GM12878 (cell line): ENCODE measurements around the gene TCF4. TPM values are rescaled to one million over a fixed set of nuclear protein-coding genes. Genes with fewer than 3 reads are reported as not detected.

Source experiments
- CBX3 ChIP-seq: fragments of 200-600 bp; sonication (generic); IDR thresholded peaks from 2 replicates; pipeline ENCODE4 v1.6.1; 2016; ENCODE audit warnings: low read depth, borderline replicate concordance
- CHD4 ChIP-seq: fragments of 200-600 bp; sonication (generic); IDR thresholded peaks from 2 replicates; pipeline ENCODE4 v1.6.1; 2016; ENCODE audit warnings: mild to moderate bottlenecking
- CUX1 ChIP-seq: IDR thresholded peaks from 2 replicates; pipeline ENCODE4 v1.6.1; 2012; ENCODE audit warnings: improper control_type of control experiment, low read depth, low read length; ENCODE audit not compliant: insufficient replicate concordance
- HDGF ChIP-seq: fragments of 450-650 bp; IDR thresholded peaks from 2 replicates; pipeline ENCODE4 v1.6.1; 2016; ENCODE audit warnings: antibody characterized with exemption
- IKZF2 ChIP-seq, 2 experiments: fragments of 450-650 bp; IDR thresholded peaks; 2 replicates each; pipeline ENCODE4 v1.6.1; 2017; ENCODE audit warnings: mild to moderate bottlenecking in 2 of 2, moderate library complexity in 2 of 2
- IRF4 ChIP-seq: IDR thresholded peaks from 2 replicates; pipeline ENCODE4 v1.6.1; 2011; ENCODE audit warnings: low read depth, low read length
- NBN ChIP-seq: fragments of 450-650 bp; IDR thresholded peaks from 2 replicates; pipeline ENCODE4 v1.6.1; 2016
- NFXL1 ChIP-seq: fragments of 450-650 bp; IDR thresholded peaks from 2 replicates; pipeline ENCODE4 v1.6.1; 2017; ENCODE audit warnings: antibody characterized with exemption, mild to moderate bottlenecking, borderline replicate concordance
- POLR2AphosphoS2 ChIP-seq: IDR thresholded peaks from 2 replicates; pipeline ENCODE4 v1.6.1; 2011; ENCODE audit warnings: low read depth, mild to moderate bottlenecking, low read length, improper control_type of control experiment, moderate library complexity
- RBBP5 ChIP-seq: fragments of 200-600 bp; sonication (generic); conservative IDR thresholded peaks from 2 replicates; pipeline ENCODE4 v1.6.1; 2016
- SP1 ChIP-seq: IDR thresholded peaks from one replicate; pipeline ENCODE4 v1.6.1; 2011; ENCODE audit warnings: low read depth, low read length
- SPI1 ChIP-seq: IDR thresholded peaks from 2 replicates; pipeline ENCODE4 v1.6.1; 2011; ENCODE audit warnings: low read depth, mild to moderate bottlenecking, low read length, moderate library complexity, borderline replicate concordance; ENCODE audit not compliant: insufficient read depth
- TCF12 ChIP-seq: IDR thresholded peaks from 2 replicates; pipeline ENCODE4 v1.6.1; 2011; ENCODE audit warnings: low read depth, mild to moderate bottlenecking, low read length
- ZNF687 ChIP-seq: fragments of 450-650 bp; IDR thresholded peaks from 2 replicates; pipeline ENCODE4 v1.6.1; 2017; ENCODE audit warnings: mild to moderate bottlenecking, moderate library complexity
- ZSCAN29 ChIP-seq: fragments of 450-650 bp; IDR thresholded peaks from 2 replicates; pipeline ENCODE4 v1.6.1; 2017; ENCODE audit warnings: mild to moderate bottlenecking, moderate library complexity
- polyA plus RNA-seq, 11 experiments: library from polyadenylated mRNA; depleted of rRNA in 4 of 11; unstranded in 6 of 11; stranded (reverse) in 5 of 11; fragments of >200 nt; fragmentation: Nextera tagmentation in 4 of 11; fragmentation: Illumina TruSeq in 1 of 11; extraction: Ambion mirVana in 4 of 11; extraction: Trizol in 1 of 11; gene quantifications; 1 replicate in 1 of 11; 2 replicates in 10 of 11; pipeline versions ENCODE4 v1.2.1 to v1.2.3, GENCODE V29; 2011 to 2016; ENCODE audit warnings: inconsistent platforms in 2 of 11, missing spikeins in 2 of 11, low read depth in 1 of 11
- total RNA-seq, 4 experiments: library from RNA; depleted of rRNA in 3 of 4; stranded (reverse); fragments of >200 nt in 3 of 4; fragmentation: Illumina TruSeq in 1 of 4; extraction: Trizol in 1 of 4; gene quantifications; 2 replicates each; pipeline versions ENCODE4 v1.2.1 to v1.2.3, GENCODE V29; 2013 to 2021
- TF ChIP-seq, protein P1 (sequence below): fragments of 150-350 bp; IDR thresholded peaks from 2 replicates; pipeline ENCODE4 v1.6.1; 2014; ENCODE audit warnings: mild to moderate bottlenecking, low read depth, low read length
- TF ChIP-seq, protein P2 (sequence below): fragments of 450-650 bp; IDR thresholded peaks from 2 replicates; pipeline ENCODE4 v1.6.1; 2017; ENCODE audit warnings: mild to moderate bottlenecking, low read depth, inconsistent platforms; ENCODE audit not compliant: poor library complexity, severe bottlenecking

TCF4 gene
- total and polyA plus RNA-seq, 10 of the 15 experiments (the other 5 are each of a cell fraction or from before 2014, with no cell fraction given), result 15.2 to 94.0 (median 31.5) TPM

DNA sequence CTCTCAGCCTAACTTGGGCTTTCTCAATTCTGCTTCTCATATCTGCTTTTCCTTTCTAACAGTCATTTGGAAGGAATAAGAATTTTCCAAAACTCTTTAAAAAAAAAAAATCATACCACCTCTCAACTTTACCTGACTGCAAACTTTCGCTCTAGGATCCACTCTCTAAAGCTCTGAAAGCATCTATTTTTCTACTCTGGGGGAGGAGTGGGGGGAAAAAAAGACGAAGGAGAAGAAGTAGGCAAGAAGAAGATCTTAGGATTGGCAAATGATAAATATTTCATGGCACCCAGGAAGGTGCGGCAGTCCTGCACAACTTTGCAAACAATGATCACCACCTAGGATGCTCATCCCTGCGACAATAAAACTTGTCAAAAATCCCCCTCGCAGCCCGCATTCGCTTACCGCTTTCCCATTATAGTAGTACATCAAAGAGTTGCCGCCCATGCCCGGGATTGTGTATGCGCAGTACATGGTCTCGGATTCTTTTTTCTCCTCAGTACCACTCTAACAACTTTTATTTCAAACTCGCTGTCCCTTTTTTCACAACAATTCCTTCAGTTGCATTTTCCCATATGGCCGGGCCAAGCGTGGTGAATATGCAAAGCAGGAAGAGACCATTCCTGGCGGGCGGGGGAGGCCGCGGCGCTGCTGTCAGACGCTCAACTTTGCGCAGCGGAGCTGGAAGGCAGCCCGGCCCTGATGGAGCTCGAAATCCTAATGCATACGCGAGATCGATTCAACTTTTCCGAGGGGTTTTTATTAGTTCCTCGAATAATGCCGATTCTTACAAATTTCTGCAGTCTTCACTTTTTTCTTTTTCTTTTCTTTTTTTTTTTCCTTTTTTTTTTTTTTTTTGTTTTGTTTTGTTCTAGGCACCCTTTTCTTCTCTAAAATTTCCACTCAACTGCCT lies 266.5 kb downstream of the TCF4 start (continued):
- TF ChIP-seq, protein P1, sequence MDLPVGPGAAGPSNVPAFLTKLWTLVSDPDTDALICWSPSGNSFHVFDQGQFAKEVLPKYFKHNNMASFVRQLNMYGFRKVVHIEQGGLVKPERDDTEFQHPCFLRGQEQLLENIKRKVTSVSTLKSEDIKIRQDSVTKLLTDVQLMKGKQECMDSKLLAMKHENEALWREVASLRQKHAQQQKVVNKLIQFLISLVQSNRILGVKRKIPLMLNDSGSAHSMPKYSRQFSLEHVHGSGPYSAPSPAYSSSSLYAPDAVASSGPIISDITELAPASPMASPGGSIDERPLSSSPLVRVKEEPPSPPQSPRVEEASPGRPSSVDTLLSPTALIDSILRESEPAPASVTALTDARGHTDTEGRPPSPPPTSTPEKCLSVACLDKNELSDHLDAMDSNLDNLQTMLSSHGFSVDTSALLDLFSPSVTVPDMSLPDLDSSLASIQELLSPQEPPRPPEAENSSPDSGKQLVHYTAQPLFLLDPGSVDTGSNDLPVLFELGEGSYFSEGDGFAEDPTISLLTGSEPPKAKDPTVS, result no peak
- TF ChIP-seq CUX1 (no peak), ZSCAN29 (no peak), POLR2AphosphoS2 (no peak; the same call in 1 of the 2 replicates), CBX3 (no peak), SPI1 (no peak), SP1 (peak; percentile 11), NFXL1 (no peak), HDGF (no peak), ZNF687 (0 out of 2 replicates have a peak, but pooled peaks have one; percentile 20), IKZF2 (IDR thresholded peaks at IDR 0.05) (peak; percentile 83 to 89), CHD4 (no peak), IRF4 (no peak), NBN (peak; percentile 90), RBBP5 (0 out of 2 replicates have a peak, but pooled peaks have one; percentile 58), TCF12 (0 out of 2 replicates have a peak, but pooled peaks have one; percentile 18)
- TF ChIP-seq, protein P2, sequence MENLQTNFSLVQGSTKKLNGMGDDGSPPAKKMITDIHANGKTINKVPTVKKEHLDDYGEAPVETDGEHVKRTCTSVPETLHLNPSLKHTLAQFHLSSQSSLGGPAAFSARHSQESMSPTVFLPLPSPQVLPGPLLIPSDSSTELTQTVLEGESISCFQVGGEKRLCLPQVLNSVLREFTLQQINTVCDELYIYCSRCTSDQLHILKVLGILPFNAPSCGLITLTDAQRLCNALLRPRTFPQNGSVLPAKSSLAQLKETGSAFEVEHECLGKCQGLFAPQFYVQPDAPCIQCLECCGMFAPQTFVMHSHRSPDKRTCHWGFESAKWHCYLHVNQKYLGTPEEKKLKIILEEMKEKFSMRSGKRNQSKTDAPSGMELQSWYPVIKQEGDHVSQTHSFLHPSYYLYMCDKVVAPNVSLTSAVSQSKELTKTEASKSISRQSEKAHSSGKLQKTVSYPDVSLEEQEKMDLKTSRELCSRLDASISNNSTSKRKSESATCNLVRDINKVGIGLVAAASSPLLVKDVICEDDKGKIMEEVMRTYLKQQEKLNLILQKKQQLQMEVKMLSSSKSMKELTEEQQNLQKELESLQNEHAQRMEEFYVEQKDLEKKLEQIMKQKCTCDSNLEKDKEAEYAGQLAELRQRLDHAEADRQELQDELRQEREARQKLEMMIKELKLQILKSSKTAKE, result peak; percentile 68
